A673 (cell line): ENCODE results near the gene ZDHHC8. TPM values are rescaled to one million over a fixed set of nuclear protein-coding genes. Genes with fewer than 3 reads are reported as not detected.

Source experiments
- BruUV-seq: library from RNA; stranded (reverse); fragments of 400-500 nt; replicated peaks from 2 replicates; lab custom pipeline; 2021; lab: Mats Ljungman, UMichigan
- CTCF ChIA-PET: fragments of 300-600 bp; sonication (Branson Sonifier 250); formaldehyde crosslinking; loops from one replicate; lab custom pipeline; 2022; ENCODE audit warnings: antibody characterized with exemption; lab: Charles Lee
- POLR2A ChIA-PET: fragments of 300-600 bp; sonication (Branson Sonifier 250); formaldehyde crosslinking; loops from one replicate; lab custom pipeline; 2022; ENCODE audit warnings: antibody characterized with exemption; ENCODE audit not compliant: low non-redundant PET; lab: Charles Lee
- DNase-seq: peaks from one replicate; pipeline ENCODE4 v3.0.0-alpha.2; 2015; ENCODE audit warnings: low spot score
- H3K27ac ChIP-seq: fragments of 200-600 bp; sonication (generic); 2 replicates; pipeline ENCODE4 v1.5.1; 2016; ENCODE audit warnings: mixed run types, low read depth, mild to moderate bottlenecking, mixed read lengths, antibody characterized with exemption, low read length; ENCODE audit not compliant: poor library complexity, severe bottlenecking
- H3K27me3 ChIP-seq: fragments of 200-600 bp; sonication (generic); replicated peaks from 2 replicates; pipeline ENCODE4 v1.6.1; 2017; ENCODE audit warnings: mixed run types, low read depth, mild to moderate bottlenecking, mixed read lengths, antibody characterized with exemption, low read length; ENCODE audit not compliant: insufficient read depth, poor library complexity
- H3K36me3 ChIP-seq: fragments of 200-600 bp; sonication (generic); 2 replicates; pipeline ENCODE4 v1.6.1; 2016; ENCODE audit warnings: mixed run types, mild to moderate bottlenecking, mixed read lengths, antibody characterized with exemption, low read length; ENCODE audit not compliant: insufficient read depth, poor library complexity, severe bottlenecking
- H3K4me1 ChIP-seq: fragments of 200-600 bp; sonication (generic); 2 replicates; pipeline ENCODE4 v1.6.1; 2017; ENCODE audit warnings: mixed run types, mild to moderate bottlenecking, mixed read lengths, antibody characterized with exemption, low read length; ENCODE audit not compliant: insufficient read depth, poor library complexity, severe bottlenecking
- H3K4me3 ChIP-seq: fragments of 200-600 bp; sonication (generic); 2 replicates; pipeline ENCODE4 v1.5.1; 2016; ENCODE audit warnings: low read depth, mixed run types, mild to moderate bottlenecking, mixed read lengths, low read length; ENCODE audit not compliant: poor library complexity, severe bottlenecking
- H3K9me3 ChIP-seq: fragments of 200-600 bp; sonication (generic); 2 replicates; pipeline ENCODE4 v1.6.1; 2016; ENCODE audit warnings: mixed run types, low read depth, mild to moderate bottlenecking, mixed read lengths, antibody characterized with exemption, low read length; ENCODE audit not compliant: poor library complexity, severe bottlenecking
- CTCF ChIP-seq: fragments of 300-800, 200-600 bp; sonication (generic); conservative IDR thresholded peaks from 2 replicates; pipeline ENCODE4 v1.5.1; 2017; ENCODE audit warnings: low read depth, mild to moderate bottlenecking, antibody characterized with exemption, low read length, moderate library complexity, mixed read lengths
- EZH2 ChIP-seq: fragments of 200-600 bp; sonication (generic); IDR thresholded peaks from 2 replicates; pipeline ENCODE4 v1.6.1; 2017; ENCODE audit warnings: borderline replicate concordance, low read depth, mild to moderate bottlenecking, mixed read lengths, antibody characterized with exemption, low read length; ENCODE audit not compliant: poor library complexity, severe bottlenecking
- intact Hi-C: fragments of 100-400 bp; cut with micrococcal nuclease; formaldehyde crosslinking; loops from one replicate; pipeline ENCODE4 v1.10.0; 2022; ENCODE audit not compliant: unreplicated experiment
- total RNA-seq: library from RNA; stranded (reverse); gene quantifications from 2 replicates; pipeline ENCODE4 v1.2.3, GENCODE V29; 2021

The ZDHHC8 gene
- total RNA-seq, 1 experiment from 2014 or later = 58.8 TPM

GRCh38 chr22:20191803-20192202, 60.2 kb downstream of the ZDHHC8 start:
- H3K4me3 ChIP-seq = no peak overlapping the region
- no peaks in the 10 kb centered on the region for H3K4me1 ChIP-seq
- intact Hi-C loops = no loop called here
- ChIA-PET POLR2A (no interaction called here), CTCF (no interaction called here)
- H3K36me3 ChIP-seq = no peaks in the 10 kb centered on the region
- no peak for TF ChIP-seq EZH2
- no peak for TF ChIP-seq CTCF
- DNase-seq = no peak
- no peaks in the 10 kb centered on the region for H3K27me3 ChIP-seq
- BruUV-seq = no TSS peak
- no peak overlapping the region for H3K27ac ChIP-seq
- H3K9me3 ChIP-seq = no peaks in the 10 kb centered on the region

- BruUV-seq = no TSS peak
- DNase-seq = no peak
- ChIA-PET CTCF (no interaction called here), POLR2A (interaction anchor here (0.6 kb wide), 1 partner anchor 13 kb away, joined by 3 read pairs; no protein-coding TSS in a partner anchor)
- H3K9me3 ChIP-seq = no peaks in the 10 kb centered on the region
- no peak overlapping the region for H3K27ac ChIP-seq
- H3K4me3 ChIP-seq = no peak overlapping the region
- intact Hi-C loops = no loop called here
- H3K36me3 ChIP-seq = no peaks in the 10 kb centered on the region
- no peak for TF ChIP-seq CTCF
- no peak for TF ChIP-seq EZH2
- H3K4me1 ChIP-seq = no peaks in the 10 kb centered on the region
- no peaks in the 10 kb centered on the region for H3K27me3 ChIP-seq
Observed at GRCh38 chr22:20192293-20192971, 60.8 kb downstream of the ZDHHC8 start.

- BruUV-seq = no TSS peak
- TF ChIP-seq EZH2 (no peak), CTCF (no peak)
- Histone ChIP-seq H3K27ac (no peak overlapping the region), H3K9me3 (no peaks in the 10 kb centered on the region), H3K4me1 (no peaks in the 10 kb centered on the region), H3K4me3 (no peak overlapping the region), H3K36me3 (no peaks in the 10 kb centered on the region), H3K27me3 (no peaks in the 10 kb centered on the region)
- ChIA-PET CTCF (no interaction called here), POLR2A (interaction anchor here (0.6 kb wide), 1 partner anchor 14 kb away, joined by 3 read pairs; no protein-coding TSS in a partner anchor)
- intact Hi-C loops = no loop called here
- no peak for DNase-seq
Observed at GRCh38 chr22:20192972-20193760, 61.6 kb downstream of the ZDHHC8 start.
